Measurements from ENCODE around the gene HIC1. TPM values are rescaled to one million over a fixed set of nuclear protein-coding genes. Genes with fewer than 3 reads are reported as not detected.

Gene HIC1
- total and polyA plus RNA-seq, 2 of the 4 experiments (the other 2 are of a cell fraction): 10.4 to 23.0 TPM

- TSS peak; percentile 88 for BruUV-seq (replicated peaks)
- ChIA-PET POLR2A (ENCODE audit: unreplicated experiment) (interaction anchor here (0.9 kb wide), 1 partner anchor 185 kb away, joined by 3 read pairs; no protein-coding TSS in a partner anchor), CTCF (interaction anchor here (6.3 kb wide), 1 partner anchor 185 kb away, joined by 57 read pairs; no protein-coding TSS in a partner anchor)
- Histone ChIP-seq H2AFZ (replicated peaks; ENCODE audit: low read length, poor library complexity) (peak overlapping the region; percentile 6), H3K14ac (replicated peaks; ENCODE audit: low read depth, low read length) (peak overlapping the region; percentile 6), H4K20me1 (ENCODE audit: insufficient read depth, low read length) (peaks cover 20% of the 10 kb centered on the region), H4K91ac (ENCODE audit: insufficient read depth, low read depth, low read length) (peak overlapping the region; percentile 7), H2BK5ac (ENCODE audit: low read depth, low read length, poor library complexity, severe bottlenecking) (peak overlapping the region; percentile 67), H3K36me3 (ENCODE audit: control insufficient read depth, insufficient read depth, low read length) (peaks cover 56% of the 10 kb centered on the region), H3K4me3 (ENCODE audit: insufficient read depth, low read depth, low read length) (no peak overlapping the region), H3K9me1 (ENCODE audit: insufficient read depth, low read length) (peaks cover 10% of the 10 kb centered on the region), H3K4me1 (ENCODE audit: control insufficient read depth, insufficient read depth, low read length) (peaks cover 51% of the 10 kb centered on the region), H4K8ac (ENCODE audit: low read depth in 2 of 2, low read length in 2 of 2) (peak overlapping the region; percentile 43 to 60), H2BK20ac (ENCODE audit: low read depth, low read length) (peak overlapping the region; percentile 61; the same call in 1 of the 2 replicates), H3K56ac (ENCODE audit: extremely low read depth, insufficient read depth, low read length) (no peak overlapping the region), H3K9me3 (ENCODE audit: control insufficient read depth, insufficient read depth, low read length) (no peaks in the 10 kb centered on the region), H3K4me2 (ENCODE audit: low read depth, low read length) (no peak overlapping the region; the same call in 1 of the 2 replicates), H3K23ac (ENCODE audit: low read depth, low read length) (peak overlapping the region; percentile 88), H3K18ac (ENCODE audit: low read depth, low read length) (peak overlapping the region; percentile 14; the same call in 1 of the 2 replicates), H3K27me3 (ENCODE audit: control insufficient read depth, insufficient read depth, low read length) (no peaks in the 10 kb centered on the region), H3K9ac (ENCODE audit: low read depth, low read length) (peak overlapping the region; percentile 18), H2AK9ac (replicated peaks; ENCODE audit: low read depth, low read length, poor library complexity) (peak overlapping the region; percentile 90), H2BK120ac (ENCODE audit: low read depth, low read length) (peak overlapping the region; percentile 65), H3K79me1 (ENCODE audit: low read depth in 1 of 2, low read length in 2 of 2) (peaks cover 13 to 59% of the 10 kb centered on the region in 2 experiments), H4K5ac (ENCODE audit: low read depth, low read length) (peak overlapping the region; percentile 67), H2BK15ac (ENCODE audit: low read depth, low read length) (0 out of 3 replicates have a peak overlapping the region, but pooled peaks have one; percentile 44), H3K27ac (ENCODE audit: insufficient read depth, low read length) (peak overlapping the region; percentile 51), H2AK5ac (ENCODE audit: low read depth, low read length) (peak overlapping the region; percentile 73), H3K4ac (ENCODE audit: low read depth, low read length) (peak overlapping the region; percentile 67)
- dilution Hi-C loops (cut with HindIII; ENCODE audit: low sequenced_read_pairs, unreplicated experiment): no loop called here
- DNase-seq (no peak), ATAC-seq (ENCODE audit: low read depth) (no peak)
- TF ChIP-seq POLR2A (IDR thresholded peaks at IDR 0.05; ENCODE audit: low read depth, low read length) (peak; percentile 14; the same call in 1 of the 2 replicates), RAD21 (IDR thresholded peaks at IDR 0.05; ENCODE audit: low read length) (no peak)
- 94% methylated on average over 7 of the region's 21 CpGs; no CpG with 5 or more reads in 1 of the 2 experiments for WGBS, 2 experiments (ENCODE audit: extremely low coverage in 2 of 2, insufficient read length in 1 of 2)
- intact Hi-C loops (cut with micrococcal nuclease): no loop called here
- in situ Hi-C loops (cut with MboI; ENCODE audit: low sequenced_read_pairs): loop anchor here (10.0 kb wide), 1 partner anchor 115 kb away; no protein-coding TSS in a partner anchor
These were observed 4.9 kb downstream of the HIC1 start for GRCh38 chr17:2059547-2060384.
